NB4 (cell line): ENCODE results near the gene RESP18.

Experiments
- MYC ChIP-seq: IDR thresholded peaks from 2 replicates; pipeline ENCODE4 v1.6.1; 2011; ENCODE audit warnings: low read depth, low read length
- POLR2A ChIP-seq: IDR thresholded peaks from 2 replicates; pipeline ENCODE4 v1.6.1; 2011; ENCODE audit warnings: mild to moderate bottlenecking; ENCODE audit not compliant: insufficient read length; ENCODE audit errors: extremely low read depth
- TF ChIP-seq, protein P1 (sequence below): IDR thresholded peaks from one replicate; pipeline ENCODE4 v1.5.1; 2012; ENCODE audit warnings: low read depth, low read length

DNA sequence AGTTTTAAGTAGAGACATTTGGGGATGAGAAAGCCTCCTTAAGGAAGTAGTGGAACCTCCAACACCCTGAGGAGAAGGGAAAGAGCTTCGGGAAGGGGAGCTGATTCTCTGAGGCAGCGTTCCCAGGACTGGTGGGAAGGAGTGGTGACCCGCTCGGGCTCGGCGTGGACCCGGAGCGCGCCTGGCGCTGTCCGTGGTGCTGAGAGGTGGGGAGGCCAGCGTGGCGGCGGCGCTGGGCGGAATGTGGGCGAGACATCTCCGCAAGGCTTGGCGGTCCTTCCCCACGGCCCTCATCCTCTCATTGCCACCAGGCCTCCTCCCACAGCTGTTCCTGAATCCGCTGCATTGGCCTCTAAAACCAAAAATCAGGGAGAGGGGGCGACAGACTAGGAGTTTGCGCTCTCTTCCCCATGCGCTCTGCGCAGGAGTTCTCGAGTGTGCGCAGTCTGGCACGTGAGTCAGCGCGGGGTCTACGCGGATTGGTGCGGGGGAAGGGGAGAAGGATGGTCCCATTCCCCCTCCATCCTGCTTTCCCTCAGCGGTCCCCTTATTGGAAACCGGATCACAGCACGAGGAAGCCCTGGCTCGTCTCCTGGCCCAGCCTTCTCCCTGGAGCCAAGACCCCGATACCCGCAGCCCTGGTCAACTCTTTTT lies 857 bp downstream of the RESP18 start:
- TF ChIP-seq, protein P1, sequence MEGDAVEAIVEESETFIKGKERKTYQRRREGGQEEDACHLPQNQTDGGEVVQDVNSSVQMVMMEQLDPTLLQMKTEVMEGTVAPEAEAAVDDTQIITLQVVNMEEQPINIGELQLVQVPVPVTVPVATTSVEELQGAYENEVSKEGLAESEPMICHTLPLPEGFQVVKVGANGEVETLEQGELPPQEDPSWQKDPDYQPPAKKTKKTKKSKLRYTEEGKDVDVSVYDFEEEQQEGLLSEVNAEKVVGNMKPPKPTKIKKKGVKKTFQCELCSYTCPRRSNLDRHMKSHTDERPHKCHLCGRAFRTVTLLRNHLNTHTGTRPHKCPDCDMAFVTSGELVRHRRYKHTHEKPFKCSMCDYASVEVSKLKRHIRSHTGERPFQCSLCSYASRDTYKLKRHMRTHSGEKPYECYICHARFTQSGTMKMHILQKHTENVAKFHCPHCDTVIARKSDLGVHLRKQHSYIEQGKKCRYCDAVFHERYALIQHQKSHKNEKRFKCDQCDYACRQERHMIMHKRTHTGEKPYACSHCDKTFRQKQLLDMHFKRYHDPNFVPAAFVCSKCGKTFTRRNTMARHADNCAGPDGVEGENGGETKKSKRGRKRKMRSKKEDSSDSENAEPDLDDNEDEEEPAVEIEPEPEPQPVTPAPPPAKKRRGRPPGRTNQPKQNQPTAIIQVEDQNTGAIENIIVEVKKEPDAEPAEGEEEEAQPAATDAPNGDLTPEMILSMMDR = no peak
- TF ChIP-seq POLR2A (no peak), MYC (no peak)
